ENCODE measurements around the gene ELOVL2.

ELOVL2 gene

DNA sequence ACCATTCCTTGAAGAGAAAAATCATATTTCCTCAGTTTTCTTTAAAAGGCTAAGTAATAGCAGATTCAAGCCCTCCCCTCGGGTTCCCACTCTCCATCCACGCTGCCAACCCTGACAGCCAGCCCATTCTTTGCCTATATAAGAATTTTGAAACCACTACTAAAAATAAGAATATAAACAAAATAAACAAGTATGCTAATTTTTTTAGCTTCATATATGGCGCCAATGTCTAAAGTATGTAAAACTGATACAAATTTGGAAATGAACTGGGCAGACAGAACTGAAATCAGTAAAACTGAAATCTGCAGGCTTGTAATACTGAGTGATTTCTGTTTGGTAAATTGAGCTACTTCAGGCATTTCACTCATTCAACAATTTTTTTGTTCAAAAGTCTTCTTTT is 19.0 kb downstream of the ELOVL2 start:
- Histone ChIP-seq H3K36me3 (ENCODE audit: low read depth) (no peaks in the 10 kb centered on the region), H3K27me3 (ENCODE audit: insufficient read depth, poor library complexity, severe bottlenecking) (no peaks in the 10 kb centered on the region), H3K27ac (ENCODE audit: poor library complexity, severe bottlenecking) (no peak overlapping the region), H3K4me3 (ENCODE audit: severe bottlenecking) (no peak overlapping the region), H3K4me1 (ENCODE audit: insufficient read depth, poor library complexity, severe bottlenecking) (no peaks in the 10 kb centered on the region), H3K9me3 (ENCODE audit: severe bottlenecking) (no peaks in the 10 kb centered on the region)
- no peak for ATAC-seq (ENCODE audit: low read depth)
- TF ChIP-seq, protein P1, sequence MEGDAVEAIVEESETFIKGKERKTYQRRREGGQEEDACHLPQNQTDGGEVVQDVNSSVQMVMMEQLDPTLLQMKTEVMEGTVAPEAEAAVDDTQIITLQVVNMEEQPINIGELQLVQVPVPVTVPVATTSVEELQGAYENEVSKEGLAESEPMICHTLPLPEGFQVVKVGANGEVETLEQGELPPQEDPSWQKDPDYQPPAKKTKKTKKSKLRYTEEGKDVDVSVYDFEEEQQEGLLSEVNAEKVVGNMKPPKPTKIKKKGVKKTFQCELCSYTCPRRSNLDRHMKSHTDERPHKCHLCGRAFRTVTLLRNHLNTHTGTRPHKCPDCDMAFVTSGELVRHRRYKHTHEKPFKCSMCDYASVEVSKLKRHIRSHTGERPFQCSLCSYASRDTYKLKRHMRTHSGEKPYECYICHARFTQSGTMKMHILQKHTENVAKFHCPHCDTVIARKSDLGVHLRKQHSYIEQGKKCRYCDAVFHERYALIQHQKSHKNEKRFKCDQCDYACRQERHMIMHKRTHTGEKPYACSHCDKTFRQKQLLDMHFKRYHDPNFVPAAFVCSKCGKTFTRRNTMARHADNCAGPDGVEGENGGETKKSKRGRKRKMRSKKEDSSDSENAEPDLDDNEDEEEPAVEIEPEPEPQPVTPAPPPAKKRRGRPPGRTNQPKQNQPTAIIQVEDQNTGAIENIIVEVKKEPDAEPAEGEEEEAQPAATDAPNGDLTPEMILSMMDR (IDR thresholded peaks at IDR 0.05; ENCODE audit: poor library complexity, severe bottlenecking) = no peak
- no peak for DNase-seq (ENCODE audit: low spot score)

DNA sequence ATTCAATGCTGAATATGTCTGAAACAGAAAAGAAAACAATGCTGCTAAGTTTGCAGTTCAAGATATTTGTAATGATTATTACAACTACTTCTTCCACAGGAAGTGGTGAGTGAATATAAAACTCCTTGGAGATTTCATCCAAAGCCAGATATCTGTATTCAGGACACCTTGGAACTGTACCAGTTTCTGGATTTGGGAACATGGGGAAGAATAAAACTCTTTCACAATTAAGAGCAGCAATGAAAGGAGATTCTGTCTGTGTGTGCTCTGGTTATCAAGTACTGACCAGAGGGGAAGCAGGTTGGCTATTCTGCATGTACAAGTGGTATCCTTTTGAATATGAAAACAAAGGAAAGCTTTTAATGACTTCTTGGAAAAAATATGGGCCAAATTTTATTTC is 21.1 kb downstream of the ELOVL2 start:
- H3K4me1 ChIP-seq (ENCODE audit: insufficient read depth, poor library complexity, severe bottlenecking) = no peaks in the 10 kb centered on the region
- no peak overlapping the region for H3K27ac ChIP-seq (ENCODE audit: poor library complexity, severe bottlenecking)
- H3K4me3 ChIP-seq (ENCODE audit: severe bottlenecking) = no peak overlapping the region
- TF ChIP-seq, protein P1 (IDR thresholded peaks at IDR 0.05; ENCODE audit: poor library complexity, severe bottlenecking) = no peak
- no peak for DNase-seq (ENCODE audit: low spot score)
- H3K36me3 ChIP-seq (ENCODE audit: low read depth) = no peaks in the 10 kb centered on the region
- no peak for ATAC-seq (ENCODE audit: low read depth)
- no peaks in the 10 kb centered on the region for H3K27me3 ChIP-seq (ENCODE audit: insufficient read depth, poor library complexity, severe bottlenecking)
- no peaks in the 10 kb centered on the region for H3K9me3 ChIP-seq (ENCODE audit: severe bottlenecking)

DNA sequence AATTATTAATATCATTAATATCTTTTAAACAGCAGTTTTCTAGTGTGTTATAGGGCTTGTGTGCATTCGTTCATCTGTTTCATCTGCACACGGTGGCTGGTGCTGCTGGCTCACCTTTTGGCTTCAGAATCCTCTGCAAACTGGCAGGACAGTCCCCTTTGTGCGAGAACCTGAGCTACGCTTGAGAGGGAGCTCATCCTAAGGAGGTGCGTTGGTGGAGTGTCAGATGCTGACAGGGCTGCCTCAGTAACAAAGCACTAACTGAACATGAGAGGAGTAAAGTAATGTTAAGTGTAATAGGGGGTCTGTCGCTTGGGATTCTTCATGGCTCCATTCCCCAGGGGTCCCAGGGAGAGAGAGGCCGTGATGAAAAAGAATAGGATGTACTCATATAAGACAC is 22.4 kb downstream of the ELOVL2 start:
- Histone ChIP-seq H3K9me3 (ENCODE audit: severe bottlenecking) (no peaks in the 10 kb centered on the region), H3K27ac (ENCODE audit: poor library complexity, severe bottlenecking) (no peak overlapping the region), H3K4me1 (ENCODE audit: insufficient read depth, poor library complexity, severe bottlenecking) (no peaks in the 10 kb centered on the region), H3K4me3 (ENCODE audit: severe bottlenecking) (no peak overlapping the region), H3K27me3 (ENCODE audit: insufficient read depth, poor library complexity, severe bottlenecking) (no peaks in the 10 kb centered on the region), H3K36me3 (ENCODE audit: low read depth) (no peaks in the 10 kb centered on the region)
- DNase-seq (ENCODE audit: low spot score) (no peak), ATAC-seq (ENCODE audit: low read depth) (no peak)
- TF ChIP-seq, protein P1 (IDR thresholded peaks at IDR 0.05; ENCODE audit: poor library complexity, severe bottlenecking) = no peak

DNA sequence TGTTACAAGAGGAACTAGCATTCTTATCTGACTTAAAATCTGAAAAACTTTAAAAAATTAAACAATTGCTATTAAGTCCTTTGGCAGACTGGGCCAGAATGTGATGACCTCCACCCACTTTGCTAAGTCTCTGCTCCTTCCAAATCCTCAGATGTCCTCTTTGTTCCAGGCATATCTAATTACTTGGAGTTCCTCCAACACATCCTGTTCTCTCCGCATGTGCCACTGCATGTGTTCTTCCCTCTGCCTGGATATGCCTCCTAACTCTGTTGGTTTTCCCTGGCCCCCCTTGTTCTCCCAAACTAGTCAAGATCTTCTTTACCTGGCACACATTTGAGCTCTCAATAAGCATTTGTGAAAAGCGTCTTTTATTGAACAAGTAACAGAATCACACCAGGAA is 23.1 kb downstream of the ELOVL2 start:
- DNase-seq (ENCODE audit: low spot score) = no peak
- Histone ChIP-seq H3K9me3 (ENCODE audit: severe bottlenecking) (no peaks in the 10 kb centered on the region), H3K27ac (ENCODE audit: poor library complexity, severe bottlenecking) (no peak overlapping the region), H3K36me3 (ENCODE audit: low read depth) (no peaks in the 10 kb centered on the region), H3K27me3 (ENCODE audit: insufficient read depth, poor library complexity, severe bottlenecking) (no peaks in the 10 kb centered on the region), H3K4me1 (ENCODE audit: insufficient read depth, poor library complexity, severe bottlenecking) (no peaks in the 10 kb centered on the region), H3K4me3 (ENCODE audit: severe bottlenecking) (no peak overlapping the region)
- no peak for ATAC-seq (ENCODE audit: low read depth)
- TF ChIP-seq, protein P1 (IDR thresholded peaks at IDR 0.05; ENCODE audit: poor library complexity, severe bottlenecking) = no peak

DNA sequence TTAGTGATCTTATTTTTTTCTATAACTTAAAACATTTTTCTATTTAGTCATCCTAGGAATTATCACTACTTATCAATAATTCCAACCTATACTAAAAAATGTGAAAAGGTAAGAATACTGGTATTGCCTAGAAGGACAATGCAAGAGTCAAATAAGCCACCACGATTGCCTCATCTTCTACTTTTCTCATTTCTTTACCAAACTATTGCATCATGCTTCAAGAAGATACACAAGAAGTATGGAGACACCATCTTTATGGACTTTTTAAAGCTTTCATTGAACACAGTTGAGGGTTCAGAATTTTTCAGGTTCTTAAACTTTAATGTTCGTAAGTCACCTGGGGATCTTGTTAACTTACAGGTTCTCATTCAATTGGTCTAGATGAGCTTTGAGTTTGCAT is 25.9 kb downstream of the ELOVL2 start:
- DNase-seq (ENCODE audit: low spot score) (no peak), ATAC-seq (ENCODE audit: low read depth) (no peak)
- no peak overlapping the region for H3K4me3 ChIP-seq (ENCODE audit: severe bottlenecking)
- H3K27ac ChIP-seq (ENCODE audit: poor library complexity, severe bottlenecking) = no peak overlapping the region
- H3K4me1 ChIP-seq (ENCODE audit: insufficient read depth, poor library complexity, severe bottlenecking) = no peaks in the 10 kb centered on the region
- no peaks in the 10 kb centered on the region for H3K9me3 ChIP-seq (ENCODE audit: severe bottlenecking)
- TF ChIP-seq, protein P1 (IDR thresholded peaks at IDR 0.05; ENCODE audit: poor library complexity, severe bottlenecking) = no peak
- no peaks in the 10 kb centered on the region for H3K36me3 ChIP-seq (ENCODE audit: low read depth)
- no peaks in the 10 kb centered on the region for H3K27me3 ChIP-seq (ENCODE audit: insufficient read depth, poor library complexity, severe bottlenecking)
